Glutamatergic neuron (in vitro differentiated cells): ENCODE measurements around the gene KIAA1614. TPM values are rescaled to one million over a fixed set of nuclear protein-coding genes. Genes with fewer than 3 reads are reported as not detected.

Experiments used
- DNase-seq: peaks from one replicate; pipeline ENCODE4 v3.0.0; 2022
- H3K27ac Mint-ChIP-seq: one replicate; pipeline ENCODE4 v1.8.0; 2020; ENCODE audit warnings: mild to moderate bottlenecking, mixed read lengths, inconsistent platforms; ENCODE audit not compliant: unreplicated experiment
- H3K27me3 Mint-ChIP-seq: one replicate; pipeline ENCODE4 v1.8.0; 2020; ENCODE audit warnings: mild to moderate bottlenecking, moderate library complexity, mixed read lengths, inconsistent platforms; ENCODE audit not compliant: unreplicated experiment
- H3K36me3 Mint-ChIP-seq: one replicate; pipeline ENCODE4 v1.8.0; 2020; ENCODE audit warnings: mild to moderate bottlenecking, mixed read lengths, inconsistent platforms; ENCODE audit not compliant: unreplicated experiment
- H3K4me1 Mint-ChIP-seq: one replicate; pipeline ENCODE4 v1.8.0; 2020; ENCODE audit warnings: mild to moderate bottlenecking, low read depth, mixed read lengths, inconsistent platforms; ENCODE audit not compliant: unreplicated experiment
- H3K4me3 Mint-ChIP-seq: one replicate; pipeline ENCODE4 v1.8.0; 2020; ENCODE audit warnings: mild to moderate bottlenecking, mixed read lengths, inconsistent platforms; ENCODE audit not compliant: unreplicated experiment
- H3K9me3 Mint-ChIP-seq: one replicate; pipeline ENCODE4 v1.8.0; 2020; ENCODE audit warnings: mild to moderate bottlenecking, moderate library complexity, mixed read lengths, inconsistent platforms; ENCODE audit not compliant: unreplicated experiment
- total RNA-seq: library from RNA; stranded (reverse); fragmentation: NEBNext Ultra II Directional; extraction: Animal tissue kit (Norgen Biotek cat#: 25700); gene quantifications from one replicate; pipeline ENCODE4 v1.2.1, GENCODE V29; 2021; ENCODE audit not compliant: unreplicated experiment
- TF ChIP-seq, protein P1 (sequence below): fragments of 200-600 bp; sonication (generic); IDR thresholded peaks from one replicate; pipeline ENCODE4 v1.5.0; 2021; ENCODE audit not compliant: partially characterized antibody, unreplicated experiment

Gene KIAA1614
- total RNA-seq, 1 donor from 2014 or later = 4.1 TPM

DNA sequence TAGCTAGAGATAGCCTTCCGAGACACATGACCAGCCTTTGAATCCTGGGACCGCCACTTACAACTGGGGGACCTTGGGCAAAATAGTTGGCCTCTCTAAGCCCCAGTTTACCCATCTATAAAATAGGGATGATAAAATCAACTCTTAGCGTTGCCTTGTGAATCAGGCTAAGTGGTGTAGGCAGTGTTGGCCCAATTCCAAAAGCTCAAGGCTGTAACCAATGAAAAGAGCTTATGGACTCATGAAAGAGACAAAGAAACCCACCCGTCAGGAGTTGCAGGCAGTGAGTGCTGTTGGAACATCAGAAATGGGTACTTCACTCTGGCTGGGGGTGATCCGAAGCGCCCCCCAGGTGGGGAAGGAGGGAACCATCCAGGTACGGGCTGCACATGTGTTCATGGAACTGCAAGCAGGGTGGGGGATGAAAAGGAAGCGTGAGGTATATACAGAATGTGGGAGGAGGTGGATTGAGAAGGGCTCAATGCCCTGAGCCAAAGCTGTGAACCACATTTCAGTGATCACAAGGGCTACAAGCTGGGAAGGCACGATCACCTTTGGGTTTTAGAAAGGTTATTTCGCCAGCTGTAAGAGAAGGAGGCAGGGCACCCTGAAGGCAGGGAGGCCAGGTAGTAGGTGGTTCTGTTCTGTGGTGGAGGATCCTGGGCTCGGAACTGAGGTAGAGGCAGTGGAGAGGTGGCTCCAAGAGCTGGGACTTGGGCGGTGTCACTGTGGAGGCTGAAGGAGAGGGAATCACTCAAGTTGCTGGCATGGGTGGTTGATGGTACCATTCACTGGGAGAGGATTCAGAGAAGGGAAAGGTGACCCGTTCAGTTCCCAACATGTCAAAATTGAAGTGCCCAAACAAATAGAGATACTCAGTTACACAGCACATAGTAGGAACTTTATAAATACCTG is 11.4 kb upstream of the KIAA1614 start:
- TF ChIP-seq, protein P1, sequence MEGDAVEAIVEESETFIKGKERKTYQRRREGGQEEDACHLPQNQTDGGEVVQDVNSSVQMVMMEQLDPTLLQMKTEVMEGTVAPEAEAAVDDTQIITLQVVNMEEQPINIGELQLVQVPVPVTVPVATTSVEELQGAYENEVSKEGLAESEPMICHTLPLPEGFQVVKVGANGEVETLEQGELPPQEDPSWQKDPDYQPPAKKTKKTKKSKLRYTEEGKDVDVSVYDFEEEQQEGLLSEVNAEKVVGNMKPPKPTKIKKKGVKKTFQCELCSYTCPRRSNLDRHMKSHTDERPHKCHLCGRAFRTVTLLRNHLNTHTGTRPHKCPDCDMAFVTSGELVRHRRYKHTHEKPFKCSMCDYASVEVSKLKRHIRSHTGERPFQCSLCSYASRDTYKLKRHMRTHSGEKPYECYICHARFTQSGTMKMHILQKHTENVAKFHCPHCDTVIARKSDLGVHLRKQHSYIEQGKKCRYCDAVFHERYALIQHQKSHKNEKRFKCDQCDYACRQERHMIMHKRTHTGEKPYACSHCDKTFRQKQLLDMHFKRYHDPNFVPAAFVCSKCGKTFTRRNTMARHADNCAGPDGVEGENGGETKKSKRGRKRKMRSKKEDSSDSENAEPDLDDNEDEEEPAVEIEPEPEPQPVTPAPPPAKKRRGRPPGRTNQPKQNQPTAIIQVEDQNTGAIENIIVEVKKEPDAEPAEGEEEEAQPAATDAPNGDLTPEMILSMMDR = no peak
- peaks cover 6% of the 10 kb centered on the region for H3K9me3 Mint-ChIP-seq
- H3K4me1 Mint-ChIP-seq = peaks cover 29% of the 10 kb centered on the region
- no peak overlapping the region for H3K27ac Mint-ChIP-seq
- peaks cover 3% of the 10 kb centered on the region for H3K27me3 Mint-ChIP-seq
- no peaks in the 10 kb centered on the region for H3K36me3 Mint-ChIP-seq
- H3K4me3 Mint-ChIP-seq = no peak overlapping the region
- no peak for DNase-seq

DNA sequence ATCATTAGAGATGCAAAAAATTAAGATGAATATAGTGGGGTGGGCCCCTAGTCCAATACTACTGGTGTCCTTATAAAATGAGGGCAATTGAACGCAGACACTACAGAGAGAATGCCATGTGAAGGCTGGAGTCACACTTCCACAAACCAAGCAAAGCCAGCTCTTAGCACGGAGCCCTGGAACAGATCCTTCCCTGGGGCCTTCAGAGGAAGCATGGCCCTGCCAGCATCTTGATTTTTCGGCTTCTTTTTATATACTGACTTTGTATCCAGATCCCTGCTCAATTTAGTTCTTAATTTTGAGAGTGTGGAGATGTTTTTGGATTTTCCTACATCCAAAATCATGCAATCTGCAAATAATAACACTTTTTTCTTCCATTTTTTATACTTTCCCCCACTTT is 10.2 kb upstream of the KIAA1614 start:
- peaks cover 6% of the 10 kb centered on the region for H3K9me3 Mint-ChIP-seq
- no peak for DNase-seq
- TF ChIP-seq, protein P1 = no peak
- H3K27ac Mint-ChIP-seq = no peak overlapping the region
- H3K36me3 Mint-ChIP-seq = no peaks in the 10 kb centered on the region
- peaks cover 3% of the 10 kb centered on the region for H3K27me3 Mint-ChIP-seq
- peaks cover 21% of the 10 kb centered on the region for H3K4me1 Mint-ChIP-seq
- no peak overlapping the region for H3K4me3 Mint-ChIP-seq

DNA sequence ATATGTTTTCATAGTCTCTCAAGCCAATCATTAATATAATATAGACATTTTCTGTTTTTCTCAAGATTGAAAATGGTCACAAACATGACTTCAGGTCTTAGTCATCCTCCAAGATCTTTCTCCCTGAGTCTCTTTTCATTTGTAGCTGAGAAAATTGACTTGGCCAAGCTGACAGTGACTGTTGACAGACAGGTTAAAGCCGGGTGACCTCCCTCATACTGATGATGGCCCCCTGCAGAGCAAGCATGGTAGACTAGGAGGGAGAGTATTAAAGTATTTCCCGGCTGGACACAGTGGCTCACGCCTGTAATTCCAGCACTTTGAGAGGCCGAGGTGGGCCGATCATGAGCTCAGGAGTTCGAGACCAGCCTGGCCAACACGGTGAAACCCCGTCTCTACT is 6.8 kb upstream of the KIAA1614 start:
- H3K9me3 Mint-ChIP-seq = no peaks in the 10 kb centered on the region
- H3K27ac Mint-ChIP-seq = no peak overlapping the region
- H3K36me3 Mint-ChIP-seq = no peaks in the 10 kb centered on the region
- TF ChIP-seq, protein P1 = no peak
- H3K4me1 Mint-ChIP-seq = no peaks in the 10 kb centered on the region
- H3K27me3 Mint-ChIP-seq = peaks cover 2% of the 10 kb centered on the region
- DNase-seq = no peak
- no peak overlapping the region for H3K4me3 Mint-ChIP-seq

- Mint-ChIP-seq H3K27ac (no peak overlapping the region), H3K27me3 (peaks cover 2% of the 10 kb centered on the region), H3K36me3 (no peaks in the 10 kb centered on the region), H3K9me3 (no peaks in the 10 kb centered on the region), H3K4me1 (peaks cover 1% of the 10 kb centered on the region), H3K4me3 (no peak overlapping the region)
- DNase-seq = no peak
- TF ChIP-seq, protein P1 = no peak
Observed at GRCh38 chr1:180906511-180906910, 6.2 kb upstream of the KIAA1614 start.
